Neural crest cell (in vitro differentiated cells): ENCODE measurements around the gene IDI2. TPM values are rescaled to one million over a fixed set of nuclear protein-coding genes. Genes with fewer than 3 reads are reported as not detected.

Experiments
- DNase-seq: peaks from one replicate; pipeline ENCODE4 v3.0.0; 2021; ENCODE audit warnings: low read depth, mixed read lengths, low spot score
- H3K27ac Mint-ChIP-seq: one replicate; pipeline ENCODE4 v1.8.0; 2021; ENCODE audit warnings: mild to moderate bottlenecking, mixed read lengths; ENCODE audit not compliant: unreplicated experiment
- H3K27me3 Mint-ChIP-seq: 2 replicates; pipeline ENCODE4 v1.8.0; 2021; ENCODE audit warnings: low read depth, mild to moderate bottlenecking, mixed read lengths
- H3K36me3 Mint-ChIP-seq: 2 replicates; pipeline ENCODE4 v1.8.0; 2021; ENCODE audit warnings: low read depth, mild to moderate bottlenecking, mixed read lengths
- H3K4me1 Mint-ChIP-seq: 2 replicates; pipeline ENCODE4 v1.8.0; 2021; ENCODE audit warnings: mixed read lengths
- H3K4me3 Mint-ChIP-seq: one replicate; pipeline ENCODE4 v1.8.0; 2021; ENCODE audit warnings: mild to moderate bottlenecking, mixed read lengths
- H3K9me3 Mint-ChIP-seq: 2 replicates; pipeline ENCODE4 v1.8.0; 2021; ENCODE audit warnings: mixed read lengths
- CTCF ChIP-seq: fragments of 200-600 bp; sonication (generic); conservative IDR thresholded peaks from 2 replicates; pipeline ENCODE4 v1.5.0; 2021; ENCODE audit warnings: antibody characterized with exemption, mild to moderate bottlenecking
- total RNA-seq: library from RNA; stranded (reverse); gene quantifications from 2 replicates; pipeline ENCODE4 v1.2.1, GENCODE V29; 2021

IDI2 gene
- total RNA-seq, 1 donor from 2014 or later: not detected

- H3K27me3 Mint-ChIP-seq: no peaks in the 10 kb centered on the region
- H3K27ac Mint-ChIP-seq: no peak overlapping the region
- DNase-seq: no peak
- TF ChIP-seq CTCF: no peak
- H3K4me1 Mint-ChIP-seq: no peaks in the 10 kb centered on the region
- H3K36me3 Mint-ChIP-seq: peaks cover under 1% of the 10 kb centered on the region
- H3K9me3 Mint-ChIP-seq: no peaks in the 10 kb centered on the region
- H3K4me3 Mint-ChIP-seq: no peak overlapping the region
Observed at GRCh38 chr10:1026578-1026977, 919 bp upstream of the IDI2 start.

GRCh38 chr10:1024103-1024502 lies 1.6 kb downstream of the IDI2 start:
- H3K9me3 Mint-ChIP-seq: no peaks in the 10 kb centered on the region
- no peak for DNase-seq
- no peak overlapping the region for H3K27ac Mint-ChIP-seq
- peaks cover 9% of the 10 kb centered on the region for H3K36me3 Mint-ChIP-seq
- no peak for TF ChIP-seq CTCF
- H3K27me3 Mint-ChIP-seq: no peaks in the 10 kb centered on the region
- no peak overlapping the region for H3K4me3 Mint-ChIP-seq
- no peaks in the 10 kb centered on the region for H3K4me1 Mint-ChIP-seq

- no peak overlapping the region for H3K27ac Mint-ChIP-seq
- no peak for DNase-seq
Observed at GRCh38 chr10:1022413-1022812, 3.2 kb downstream of the IDI2 start.

GRCh38 chr10:1020958-1021357 lies 4.7 kb downstream of the IDI2 start:
- TF ChIP-seq CTCF: no peak
- Mint-ChIP-seq H3K4me1 (no peaks in the 10 kb centered on the region), H3K27me3 (no peaks in the 10 kb centered on the region), H3K4me3 (no peak overlapping the region), H3K27ac (no peak overlapping the region), H3K36me3 (peaks cover 17% of the 10 kb centered on the region), H3K9me3 (no peaks in the 10 kb centered on the region)
- no peak for DNase-seq

More at GRCh38 chr10:1022413-1022812, 3.2 kb downstream of the IDI2 start:
- H3K36me3 Mint-ChIP-seq: peaks cover 12% of the 10 kb centered on the region
- no peak for TF ChIP-seq CTCF
- H3K9me3 Mint-ChIP-seq: no peaks in the 10 kb centered on the region
- no peaks in the 10 kb centered on the region for H3K27me3 Mint-ChIP-seq
- H3K4me1 Mint-ChIP-seq: no peaks in the 10 kb centered on the region
- H3K4me3 Mint-ChIP-seq: no peak overlapping the region

GRCh38 chr10:1020460-1020859 lies 5.2 kb downstream of the IDI2 start:
- TF ChIP-seq CTCF: no peak
- no peaks in the 10 kb centered on the region for H3K4me1 Mint-ChIP-seq
- H3K9me3 Mint-ChIP-seq: no peaks in the 10 kb centered on the region
- H3K27ac Mint-ChIP-seq: no peak overlapping the region
- no peaks in the 10 kb centered on the region for H3K27me3 Mint-ChIP-seq
- DNase-seq: no peak
- no peak overlapping the region for H3K4me3 Mint-ChIP-seq
- peaks cover 17% of the 10 kb centered on the region for H3K36me3 Mint-ChIP-seq

- TF ChIP-seq CTCF: no peak
- DNase-seq: no peak
- Mint-ChIP-seq H3K36me3 (peaks cover 17% of the 10 kb centered on the region), H3K4me1 (no peaks in the 10 kb centered on the region), H3K27me3 (no peaks in the 10 kb centered on the region), H3K9me3 (no peaks in the 10 kb centered on the region), H3K27ac (no peak overlapping the region), H3K4me3 (no peak overlapping the region)
Observed at GRCh38 chr10:1019362-1019761, 6.3 kb downstream of the IDI2 start.
